Head of caudate nucleus (tissue), 42 donors: Measurements from ENCODE around the gene AIDA.
"Not testable (repeated sequence)": the region's sequence is repeated elsewhere in the genome, so short reads cannot be mapped to it uniquely, and the experiment has no call there.

Experiments used
- DNase-seq, 42 donors: peaks; one replicate each; pipeline versions ENCODE4 v3.0.0 to v3.0.0-alpha.2; 2020 to 2021; ENCODE audit warnings: mixed read lengths in 7 of 42
- intact Hi-C: fragments of 100-400 bp; cut with DNase I; formaldehyde crosslinking; loops from one replicate; pipeline ENCODE4 v1.15.0; 2022

AIDA gene

GRCh38 chr1:222728746-222729145, 16.5 kb upstream of the AIDA start:
- DNase-seq: peak in 1 of 42 donors; percentile 52
- intact Hi-C loops: no loop called here

- intact Hi-C loops: loop anchor here (10.0 kb wide), 2 partner anchors 72 to 252 kb away; no protein-coding TSS in a partner anchor
- no peak for DNase-seq
Observed at GRCh38 chr1:222716393-222716792, 4.1 kb upstream of the AIDA start.

GRCh38 chr1:222713091-222713961, 1.0 kb upstream of the AIDA start:
- peak; percentile 86 to 97 (median 92) for DNase-seq
- intact Hi-C loops: loop anchor here (10.0 kb wide), 2 partner anchors 69 to 249 kb away; no protein-coding TSS in a partner anchor

- intact Hi-C loops: loop anchor here (10.0 kb wide), 2 partner anchors 67 to 247 kb away; no protein-coding TSS in a partner anchor
Observed at GRCh38 chr1:222711319-222712252, 705 bp downstream of the AIDA start.

GRCh38 chr1:222709700-222710153, 2.6 kb downstream of the AIDA start:
- intact Hi-C loops: loop anchor here (10.0 kb wide), 2 partner anchors 65 to 245 kb away; no protein-coding TSS in a partner anchor
- DNase-seq: no peak

More at GRCh38 chr1:222711319-222712252, 705 bp downstream of the AIDA start:
- DNase-seq: peak; percentile 30 to 83 (median 60)

GRCh38 chr1:222706815-222707214, 5.5 kb downstream of the AIDA start:
- intact Hi-C loops: no loop called here

GRCh38 chr1:222704260-222704659, 8.0 kb downstream of the AIDA start:
- DNase-seq: no peak
- intact Hi-C loops: no loop called here

More at GRCh38 chr1:222706815-222707214, 5.5 kb downstream of the AIDA start:
- no peak for DNase-seq

- no peak for DNase-seq
Observed at GRCh38 chr1:222702210-222702609, 10.1 kb downstream of the AIDA start.

GRCh38 chr1:222697826-222698225, 14.5 kb downstream of the AIDA start:
- intact Hi-C loops: no loop called here
- DNase-seq: no peak

More at GRCh38 chr1:222702210-222702609, 10.1 kb downstream of the AIDA start:
- intact Hi-C loops: no loop called here

GRCh38 chr1:222697203-222697602, 15.1 kb downstream of the AIDA start:
- intact Hi-C loops: no loop called here
- no peak for DNase-seq

GRCh38 chr1:222696741-222697140, 15.6 kb downstream of the AIDA start:
- DNase-seq: no peak
- intact Hi-C loops: no loop called here

- intact Hi-C loops: no loop called here
- no peak for DNase-seq
Observed at GRCh38 chr1:222694927-222695326, 17.4 kb downstream of the AIDA start.

- no peak for DNase-seq
- intact Hi-C loops: no loop called here
Observed at GRCh38 chr1:222691016-222691415, 21.3 kb downstream of the AIDA start.

GRCh38 chr1:222680080-222680479, 32.2 kb downstream of the AIDA start:
- DNase-seq: no peak
- intact Hi-C loops: no loop called here

- no peak for DNase-seq
- intact Hi-C loops: no loop called here
Observed at GRCh38 chr1:222670110-222670509, 42.2 kb downstream of the AIDA start.

- intact Hi-C loops, DNase-seq: not testable (repeated sequence)
Observed at GRCh38 chr1:222669107-222669506, 43.2 kb downstream of the AIDA start.

- intact Hi-C loops, DNase-seq: not testable (repeated sequence)
Observed at GRCh38 chr1:222668184-222668583, 44.1 kb downstream of the AIDA start.

GRCh38 chr1:222665964-222666363, 46.3 kb downstream of the AIDA start:
- intact Hi-C loops: no loop called here
- no peak for DNase-seq

- intact Hi-C loops: no loop called here
- DNase-seq: no peak
Observed at GRCh38 chr1:222663431-222663934, 48.8 kb downstream of the AIDA start.
